Neural crest cell (in vitro differentiated cells): Measurements from ENCODE around the gene AFAP1. TPM values are rescaled to one million over a fixed set of nuclear protein-coding genes. Genes with fewer than 3 reads are reported as not detected.

Experiments used
- DNase-seq: peaks from one replicate; pipeline ENCODE4 v3.0.0; 2021; ENCODE audit warnings: low read depth, mixed read lengths, low spot score
- H3K27ac Mint-ChIP-seq: one replicate; pipeline ENCODE4 v1.8.0; 2021; ENCODE audit warnings: mild to moderate bottlenecking, mixed read lengths; ENCODE audit not compliant: unreplicated experiment
- H3K27me3 Mint-ChIP-seq: 2 replicates; pipeline ENCODE4 v1.8.0; 2021; ENCODE audit warnings: low read depth, mild to moderate bottlenecking, mixed read lengths
- H3K36me3 Mint-ChIP-seq: 2 replicates; pipeline ENCODE4 v1.8.0; 2021; ENCODE audit warnings: low read depth, mild to moderate bottlenecking, mixed read lengths
- H3K4me1 Mint-ChIP-seq: 2 replicates; pipeline ENCODE4 v1.8.0; 2021; ENCODE audit warnings: mixed read lengths
- H3K4me3 Mint-ChIP-seq: one replicate; pipeline ENCODE4 v1.8.0; 2021; ENCODE audit warnings: mild to moderate bottlenecking, mixed read lengths
- H3K9me3 Mint-ChIP-seq: 2 replicates; pipeline ENCODE4 v1.8.0; 2021; ENCODE audit warnings: mixed read lengths
- CTCF ChIP-seq: fragments of 200-600 bp; sonication (generic); conservative IDR thresholded peaks from 2 replicates; pipeline ENCODE4 v1.5.0; 2021; ENCODE audit warnings: antibody characterized with exemption, mild to moderate bottlenecking
- total RNA-seq: library from RNA; stranded (reverse); gene quantifications from 2 replicates; pipeline ENCODE4 v1.2.1, GENCODE V29; 2021

AFAP1 gene
- total RNA-seq, 1 donor from 2014 or later, result 28.1 TPM

GRCh38 chr4:7767966-7768365 lies 171.7 kb downstream of the AFAP1 start:
- H3K27ac Mint-ChIP-seq, result no peak overlapping the region
- no peaks in the 10 kb centered on the region for H3K9me3 Mint-ChIP-seq
- DNase-seq, result no peak
- H3K4me1 Mint-ChIP-seq, result peaks cover 13% of the 10 kb centered on the region
- H3K36me3 Mint-ChIP-seq, result peaks cover 8% of the 10 kb centered on the region
- H3K27me3 Mint-ChIP-seq, result no peaks in the 10 kb centered on the region
- no peak for TF ChIP-seq CTCF
- H3K4me3 Mint-ChIP-seq, result no peak overlapping the region

GRCh38 chr4:7767526-7767925 lies 172.1 kb downstream of the AFAP1 start:
- H3K27me3 Mint-ChIP-seq, result no peaks in the 10 kb centered on the region
- DNase-seq, result no peak
- H3K27ac Mint-ChIP-seq, result no peak overlapping the region
- no peak overlapping the region for H3K4me3 Mint-ChIP-seq
- no peaks in the 10 kb centered on the region for H3K9me3 Mint-ChIP-seq
- TF ChIP-seq CTCF, result no peak
- H3K36me3 Mint-ChIP-seq, result peaks cover 8% of the 10 kb centered on the region
- H3K4me1 Mint-ChIP-seq, result peaks cover 10% of the 10 kb centered on the region

- peaks cover 12% of the 10 kb centered on the region for H3K4me1 Mint-ChIP-seq
- H3K4me3 Mint-ChIP-seq, result no peak overlapping the region
- DNase-seq, result no peak
- TF ChIP-seq CTCF, result no peak
- H3K27ac Mint-ChIP-seq, result no peak overlapping the region
- H3K36me3 Mint-ChIP-seq, result peaks cover 3% of the 10 kb centered on the region
- H3K27me3 Mint-ChIP-seq, result no peaks in the 10 kb centered on the region
- no peaks in the 10 kb centered on the region for H3K9me3 Mint-ChIP-seq
These were observed 172.9 kb downstream of the AFAP1 start for GRCh38 chr4:7766661-7767345.

- H3K9me3 Mint-ChIP-seq, result no peaks in the 10 kb centered on the region
- H3K27ac Mint-ChIP-seq, result no peak overlapping the region
- no peak for TF ChIP-seq CTCF
- no peak for DNase-seq
- peaks cover 16% of the 10 kb centered on the region for H3K4me1 Mint-ChIP-seq
- no peaks in the 10 kb centered on the region for H3K27me3 Mint-ChIP-seq
- no peak overlapping the region for H3K4me3 Mint-ChIP-seq
- H3K36me3 Mint-ChIP-seq, result peaks cover 4% of the 10 kb centered on the region
These were observed 173.6 kb downstream of the AFAP1 start for GRCh38 chr4:7766086-7766485.

GRCh38 chr4:7765666-7766065 lies 174.0 kb downstream of the AFAP1 start:
- Mint-ChIP-seq H3K36me3 (peaks cover 4% of the 10 kb centered on the region), H3K4me3 (no peak overlapping the region), H3K27me3 (no peaks in the 10 kb centered on the region), H3K9me3 (no peaks in the 10 kb centered on the region), H3K4me1 (peaks cover 16% of the 10 kb centered on the region), H3K27ac (peak overlapping the region; percentile 70)
- no peak for DNase-seq
- no peak for TF ChIP-seq CTCF
